Activated T-helper 1 cell treated with anti-CD3 and anti-CD28 coated beads, Interleukin-12 subunit alpha, Interleukin-12 subunit beta, Interleukin-2, Interleukin-4 antibody, amounts not matched to agents 30 ng/mL and 10 ng/mL and 1 ng/mL, durations not matched to agents 14 hours and 24 hours and 36 hours (primary cell): ENCODE data around the gene RSF1. TPM values are rescaled to one million over a fixed set of nuclear protein-coding genes. Genes with fewer than 3 reads are reported as not detected.

Experiments used
- total RNA-seq: library from RNA; stranded (reverse); gene quantifications from 2 replicates; pipeline ENCODE4 v1.2.3, GENCODE V29; 2022

The RSF1 gene
- total RNA-seq, 1 donor from 2014 or later, result 47.0 TPM

Other genes starting within 250 kb of the RSF1 start
- gene AQP11, start 230.8 kb downstream of the RSF1 start, total RNA-seq, result 0.18 and 0.59 TPM in 2 replicates
- gene CLNS1A, start 182.9 kb downstream of the RSF1 start, total RNA-seq, result 161 and 169 TPM in 2 replicates
- 1.5 and 2.4 TPM in 2 replicates for gene AAMDC, start 422 bp upstream of the RSF1 start, total RNA-seq
- 58.2 and 63.6 TPM in 2 replicates for gene INTS4, start 173.9 kb upstream of the RSF1 start, total RNA-seq
- gene KCTD14, start 202.6 kb upstream of the RSF1 start, total RNA-seq, result 0.16 and 0.49 TPM in 2 replicates
- gene THRSP, start 243.1 kb upstream of the RSF1 start, total RNA-seq, result not detected in 2 replicates